Fibroblast of gingiva (primary cell): ENCODE measurements around the gene AHRR.

ENCODE experiments used
- DNase-seq: peaks from one replicate; pipeline ENCODE4 v3.0.0-alpha.2; 2011; ENCODE audit warnings: low read depth

Gene AHRR

GRCh38 chr5:429453-430188 is 108.1 kb downstream of the AHRR start:
- peak; percentile 69 for DNase-seq

- DNase-seq = no peak
Measured at GRCh38 chr5:430214-430925, 108.9 kb downstream of the AHRR start.

DNA sequence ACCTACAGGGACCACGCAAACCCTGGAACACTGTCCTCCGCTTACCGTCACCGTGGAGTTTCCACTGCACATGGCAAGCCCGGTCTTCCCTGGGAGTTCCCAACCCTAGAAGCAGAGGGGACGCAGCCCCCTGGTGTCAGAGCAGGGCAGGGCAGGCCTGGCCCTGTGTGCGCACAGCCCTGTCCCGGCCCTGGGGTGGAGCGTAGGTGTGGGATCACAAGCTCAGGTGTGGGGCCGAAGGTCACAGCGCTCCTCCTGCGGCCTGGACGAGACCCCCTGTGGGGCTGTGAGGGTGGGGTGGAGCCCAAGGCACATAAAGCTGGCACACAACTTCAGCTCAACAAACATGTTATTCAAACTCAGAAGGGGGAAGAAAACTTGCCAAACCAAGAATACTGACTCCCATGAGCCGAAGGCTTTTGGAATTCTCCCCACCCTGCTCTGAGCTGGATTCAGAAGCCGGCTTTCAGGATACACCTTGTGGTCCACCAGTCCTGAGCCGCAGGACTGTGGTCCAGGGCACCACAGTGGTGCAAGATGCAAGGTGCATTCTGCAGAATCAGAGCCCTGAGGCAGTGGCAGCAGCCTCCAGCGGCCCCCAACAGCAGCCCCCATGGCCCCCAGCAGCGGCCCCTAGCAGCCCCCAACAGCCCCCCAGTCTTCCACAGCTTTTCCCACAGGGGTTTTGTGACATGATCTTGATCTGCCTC is 109.6 kb downstream of the AHRR start:
- DNase-seq = peak; percentile 35

DNA sequence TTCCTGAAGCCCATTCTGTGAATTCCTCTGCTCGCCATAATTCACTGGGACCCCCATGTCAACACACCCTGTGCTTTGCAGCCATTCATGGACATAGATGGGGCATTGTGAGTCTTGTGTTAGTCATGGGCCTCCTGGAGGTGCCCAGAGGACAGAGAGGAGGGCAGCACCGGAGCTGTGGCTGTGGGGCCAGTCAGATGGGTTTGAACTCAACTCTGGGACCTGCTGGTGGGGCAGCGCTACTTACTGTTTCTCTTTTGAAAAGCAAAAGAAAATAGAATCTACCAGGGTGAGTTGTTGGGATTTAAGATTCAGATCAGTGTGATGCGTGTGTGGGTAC is 110.2 kb downstream of the AHRR start:
- no peak for DNase-seq

- DNase-seq = no peak
Measured at GRCh38 chr5:432201-432927, 110.8 kb downstream of the AHRR start.

GRCh38 chr5:432928-433791 is 111.6 kb downstream of the AHRR start:
- no peak for DNase-seq

DNA sequence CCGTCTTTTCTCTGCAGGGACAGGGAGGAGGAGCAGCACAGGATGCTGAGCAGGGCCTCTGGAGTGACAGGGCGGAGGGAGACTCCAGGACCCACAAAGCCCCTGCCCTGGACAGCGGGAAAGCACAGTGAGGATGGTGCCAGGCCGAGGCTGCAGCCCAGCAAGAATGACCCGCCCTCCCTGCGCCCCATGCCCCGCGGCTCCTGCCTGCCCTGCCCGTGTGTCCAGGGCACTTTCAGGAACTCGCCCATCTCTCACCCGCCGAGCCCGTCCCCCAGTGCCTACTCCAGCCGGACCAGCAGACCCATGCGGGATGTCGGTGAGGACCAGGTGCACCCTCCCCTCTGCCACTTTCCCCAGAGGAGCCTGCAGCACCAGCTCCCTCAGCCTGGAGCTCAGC is 112.3 kb downstream of the AHRR start:
- DNase-seq = no peak

DNA sequence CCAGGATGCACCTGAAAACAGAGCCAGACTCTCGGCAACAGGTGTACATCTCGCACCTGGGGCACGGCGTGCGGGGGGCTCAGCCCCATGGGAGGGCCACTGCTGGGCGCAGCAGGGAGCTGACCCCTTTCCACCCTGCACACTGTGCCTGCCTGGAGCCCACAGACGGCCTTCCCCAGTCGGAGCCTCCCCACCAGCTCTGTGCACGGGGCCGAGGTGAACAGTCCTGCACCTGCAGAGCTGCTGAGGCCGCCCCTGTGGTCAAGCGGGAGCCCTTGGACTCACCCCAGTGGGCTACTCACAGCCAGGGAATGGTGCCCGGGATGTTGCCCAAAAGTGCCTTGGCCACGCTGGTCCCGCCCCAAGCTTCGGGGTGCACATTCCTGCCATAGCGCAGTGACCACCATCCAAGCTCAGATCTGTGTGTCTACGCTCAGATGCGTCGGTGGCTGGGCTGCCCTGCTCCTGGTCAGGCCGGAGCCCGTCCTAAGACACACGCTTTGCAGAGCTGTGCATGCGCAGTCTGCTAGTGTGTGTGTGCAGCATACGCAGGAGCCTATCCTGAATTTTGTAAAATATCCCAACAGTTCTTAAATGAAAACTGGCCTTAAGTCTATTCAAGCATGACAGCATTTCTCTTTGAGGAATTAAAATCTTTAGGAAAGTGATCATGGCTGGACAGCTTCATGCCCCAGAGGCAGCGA is 113.1 kb downstream of the AHRR start:
- DNase-seq = no peak

DNA sequence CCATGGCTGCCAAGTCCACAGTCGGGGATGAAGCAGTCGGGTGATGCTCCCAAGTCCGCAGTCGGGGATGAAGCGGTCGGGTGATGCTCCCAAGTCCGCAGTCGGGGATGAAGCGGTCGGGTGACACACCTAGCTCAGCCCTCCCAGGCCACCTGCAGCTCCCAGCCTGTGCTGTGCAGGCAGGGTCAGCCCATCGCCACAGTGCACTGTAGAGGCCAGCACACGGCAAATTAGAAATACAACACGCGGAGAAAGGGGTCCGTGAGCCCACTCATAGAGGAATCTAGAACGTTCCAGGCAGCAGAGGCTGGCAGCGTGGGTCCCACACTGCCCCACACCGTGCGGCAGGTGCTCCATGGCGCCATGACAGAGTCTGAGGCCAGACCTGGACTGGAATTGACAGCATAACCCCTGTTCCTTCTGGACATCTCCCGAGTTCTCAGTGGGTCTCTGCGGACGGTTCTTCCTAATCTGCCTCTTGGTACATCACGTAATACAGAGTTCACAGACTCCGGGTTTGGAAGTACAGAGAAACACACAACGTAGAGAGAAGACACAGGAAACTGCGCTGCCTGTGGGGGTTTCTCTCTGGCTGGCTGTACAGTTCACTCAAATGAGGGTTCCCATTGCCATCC is 113.8 kb downstream of the AHRR start:
- DNase-seq = no peak

DNA sequence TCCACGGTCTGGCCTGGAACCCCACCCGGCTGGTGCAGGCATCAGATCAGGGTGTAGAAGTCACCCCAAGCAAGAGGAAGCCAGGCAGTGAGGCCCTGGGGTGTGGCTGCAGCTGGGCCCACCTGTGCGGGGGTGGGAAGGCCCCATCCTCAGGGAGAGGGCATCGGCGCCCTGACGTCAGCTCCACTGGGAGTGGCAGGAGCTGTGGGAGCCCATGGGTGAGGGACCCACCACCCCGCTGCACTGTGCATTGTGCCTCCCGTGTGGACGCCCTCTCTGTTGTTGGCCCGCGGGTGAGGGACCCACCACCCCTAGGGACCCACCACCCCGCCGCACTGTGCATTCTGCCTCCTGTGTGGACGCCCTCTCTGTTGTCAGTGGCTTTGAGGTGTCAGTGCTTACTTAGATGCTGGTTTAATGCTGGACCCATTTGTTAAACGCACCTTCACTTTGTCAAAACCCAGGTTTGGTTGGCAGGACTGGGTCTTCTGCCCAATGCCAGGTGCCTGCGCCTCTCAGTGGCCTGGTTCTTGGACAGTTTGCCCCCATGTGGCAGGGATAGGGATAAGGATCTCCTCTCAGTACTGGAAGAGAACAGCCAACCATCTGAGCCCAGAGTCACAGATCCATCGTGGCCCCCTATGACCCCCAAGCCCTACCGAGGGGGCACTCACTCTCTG is 114.6 kb downstream of the AHRR start:
- peak; percentile 37 for DNase-seq

GRCh38 chr5:436641-436975 is 115.1 kb downstream of the AHRR start:
- DNase-seq = no peak

GRCh38 chr5:437281-437771 is 115.8 kb downstream of the AHRR start:
- no peak for DNase-seq

DNA sequence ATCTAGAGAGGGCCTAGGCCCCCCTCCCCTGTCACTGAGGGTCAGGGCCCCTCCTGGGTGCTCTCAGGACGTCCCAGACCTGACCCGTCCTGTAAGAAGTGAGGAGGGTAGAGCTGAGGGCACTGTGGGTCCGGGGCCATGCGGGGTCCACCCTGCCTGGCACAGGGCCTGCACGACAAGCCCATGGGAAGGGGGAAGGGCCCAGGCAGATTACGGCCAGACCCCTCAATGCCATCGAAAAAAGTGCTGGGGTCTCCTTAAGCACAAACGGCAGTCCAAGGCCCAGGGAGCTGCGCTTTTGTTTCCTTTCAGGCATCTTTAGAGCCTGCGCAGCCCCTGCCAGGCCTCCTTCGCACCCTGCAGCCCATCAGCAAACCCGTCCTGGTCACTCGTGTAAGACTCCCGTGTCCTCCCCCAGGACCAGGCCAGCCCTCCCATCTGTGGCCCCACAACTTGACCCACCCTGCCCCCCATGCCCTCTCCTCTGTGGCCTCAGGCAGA is 117.0 kb downstream of the AHRR start:
- DNase-seq = no peak

- DNase-seq = no peak
Measured at GRCh38 chr5:439181-439580, 117.7 kb downstream of the AHRR start.

GRCh38 chr5:439636-440035 is 118.1 kb downstream of the AHRR start:
- no peak for DNase-seq

- DNase-seq = no peak
Measured at GRCh38 chr5:440401-441201, 119.1 kb downstream of the AHRR start.

GRCh38 chr5:441996-442334 is 120.5 kb downstream of the AHRR start:
- DNase-seq = no peak

DNA sequence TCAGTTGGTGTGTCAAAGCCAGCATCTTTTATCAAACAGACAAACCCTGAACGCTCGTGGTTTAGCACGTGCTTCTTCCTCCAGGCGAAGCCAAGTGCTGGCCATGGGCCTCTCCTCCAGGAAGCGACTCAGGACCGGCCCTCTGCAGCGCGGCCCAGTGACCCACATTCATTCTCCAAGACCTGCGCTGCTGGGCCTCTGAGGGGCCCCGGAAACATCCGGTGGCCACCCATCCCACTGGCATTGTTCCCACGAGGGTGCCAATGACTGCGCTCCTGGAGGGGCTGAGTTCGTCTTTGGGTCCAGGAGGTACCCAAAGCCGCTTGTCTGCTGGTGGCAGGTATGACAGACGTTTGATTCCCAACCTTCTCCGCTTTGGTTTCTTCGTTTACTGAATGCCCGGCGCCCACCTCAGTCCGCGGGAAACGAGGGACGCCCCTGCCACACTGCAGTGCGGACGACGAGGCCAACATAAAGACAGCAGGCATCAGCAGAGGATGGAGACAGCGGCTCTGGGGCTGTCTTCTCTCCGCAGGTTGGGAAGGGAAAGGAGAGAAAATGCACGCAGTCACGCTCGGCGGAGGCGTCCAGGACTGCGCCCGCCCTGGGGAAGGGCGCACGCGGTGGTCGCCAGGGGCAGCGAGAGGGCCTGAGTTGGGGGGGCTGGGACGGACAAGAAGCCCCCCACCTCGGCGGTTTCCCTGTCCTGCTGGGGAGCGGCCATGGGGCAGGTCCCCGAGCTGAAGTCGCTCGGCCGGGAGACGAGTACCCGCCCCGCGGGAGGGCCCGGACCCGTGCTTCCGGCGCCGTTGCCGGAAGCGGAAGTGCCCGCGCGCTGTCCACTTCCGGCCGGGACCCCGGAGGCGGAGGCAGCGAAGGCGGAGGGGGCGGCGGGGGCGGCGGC is 121.1 kb downstream of the AHRR start, which contains the start of gene EXOC3:
Gene EXOC3 (plus strand): TSS at position 842 of the 904 bp plus-strand sequence. CDS start 3,030 bp downstream, outside the sequence.
- peak; percentile 74 for DNase-seq
